Activated CD4-positive, alpha-beta T cell treated with anti-CD3 and anti-CD28 coated beads for 36 hours (primary cell): ENCODE data around the gene HOXC10. TPM values are rescaled to one million over a fixed set of nuclear protein-coding genes. Genes with fewer than 3 reads are reported as not detected.
A peak's percentile ranks its signal among the peaks of the same experiment; 100 is the strongest.

Experiments used
- ATAC-seq: fragments of 200-7000 bp; cut with Tn5 transposase; one replicate; pipeline ENCODE4 v1.10.0; 2021; ENCODE audit warnings: mild to moderate bottlenecking, moderate library complexity
- CTCF ChIA-PET: fragments of 350-600 bp; sonication (Branson Sonifier 250); formaldehyde crosslinking; loops from one replicate; lab custom pipeline; 2021; ENCODE audit warnings: antibody characterized with exemption; lab: Charles Lee
- POLR2A ChIA-PET: fragments of 350-600 bp; sonication (Branson Sonifier 250); formaldehyde crosslinking; loops from one replicate; lab custom pipeline; 2021; ENCODE audit warnings: antibody characterized with exemption, inconsistent platforms; lab: Charles Lee
- DNase-seq: peaks from one replicate; pipeline ENCODE4 v3.0.0-alpha.2; 2020
- H3K27ac Mint-ChIP-seq: one replicate; pipeline ENCODE4 v1.8.0; 2021; ENCODE audit warnings: mixed read lengths
- H3K27me3 Mint-ChIP-seq: one replicate; pipeline ENCODE4 v1.8.0; 2021; ENCODE audit warnings: mixed read lengths
- H3K36me3 Mint-ChIP-seq: one replicate; pipeline ENCODE4 v1.8.0; 2021; ENCODE audit warnings: low read depth, mixed read lengths
- H3K4me1 Mint-ChIP-seq: one replicate; pipeline ENCODE4 v1.8.0; 2021; ENCODE audit warnings: mixed read lengths
- H3K4me3 Mint-ChIP-seq: one replicate; pipeline ENCODE4 v1.8.0; 2021; ENCODE audit warnings: mild to moderate bottlenecking, moderate library complexity, mixed read lengths
- H3K9me3 Mint-ChIP-seq: one replicate; pipeline ENCODE4 v1.8.0; 2021; ENCODE audit warnings: low read depth, mixed read lengths
- intact Hi-C, 2 experiments: fragments of 100-400 bp; cut with DNase I in 1 of 2; cut with micrococcal nuclease in 1 of 2; formaldehyde crosslinking; loops; one replicate each; pipeline versions ENCODE4 v1.14.2 to v1.15.1; 2022 to 2024; cut with DNase I, micrococcal nuclease
- total RNA-seq, 2 experiments: library from RNA; stranded (reverse); gene quantifications; one replicate each; pipeline ENCODE4 v1.2.3, GENCODE V29; 2021

The HOXC10 gene
- total RNA-seq, 2 experiments from 2014 or later = not detected

DNA sequence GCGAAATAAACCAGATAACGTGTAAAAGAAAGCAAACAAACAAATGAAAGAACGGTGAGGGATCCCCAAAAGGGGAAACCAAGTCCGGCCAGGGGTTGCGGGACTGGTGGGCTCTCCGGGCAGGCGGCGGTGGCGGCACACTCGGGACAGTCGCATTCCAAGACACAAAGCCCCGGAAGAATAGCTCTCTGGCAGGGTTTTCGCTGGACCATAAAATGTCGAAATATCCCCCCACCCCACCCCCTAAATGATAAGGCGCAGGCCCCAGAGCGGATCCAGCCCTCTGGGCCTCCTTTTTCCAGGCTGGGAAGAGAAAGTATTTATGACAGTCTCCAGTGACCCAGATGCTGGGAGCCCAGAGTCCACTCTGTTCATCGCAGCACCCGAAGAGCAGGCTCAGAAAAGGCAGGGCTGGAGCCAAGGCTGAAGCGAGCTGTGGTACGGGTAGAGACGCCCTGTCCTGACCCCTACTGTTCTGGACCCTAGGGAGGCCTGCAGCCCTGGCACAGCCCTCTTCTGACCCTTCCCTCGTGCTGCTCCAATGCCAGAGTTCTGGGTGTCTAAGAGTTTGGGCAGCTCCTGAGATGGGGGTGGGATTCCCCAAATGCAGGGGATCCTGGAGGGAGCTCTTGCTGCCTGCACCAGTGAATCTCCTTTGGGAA lies 21.7 kb downstream of the HOXC10 start:
- Mint-ChIP-seq H3K4me3 (peak overlapping the region; percentile 46), H3K27me3 (peaks cover 87% of the 10 kb centered on the region), H3K9me3 (no peaks in the 10 kb centered on the region), H3K36me3 (no peaks in the 10 kb centered on the region), H3K4me1 (peaks cover 35% of the 10 kb centered on the region), H3K27ac (no peak overlapping the region)
- no peak for DNase-seq
- ATAC-seq = no peak
- ChIA-PET POLR2A (no interaction called here), CTCF (interaction anchor here (0.6 to 6.4 kb wide), 22 partner anchors 9 to 362 kb away, joined by 3 to 71 read pairs (median 5); partner anchors contain the start of gene HOXC10)
- intact Hi-C loops = loop anchor here (1.0 to 5.0 kb wide), 9 partner anchors 16 to 202 kb away; partner anchors contain the start of gene HOXC4 (in 1 of the 2)

DNA sequence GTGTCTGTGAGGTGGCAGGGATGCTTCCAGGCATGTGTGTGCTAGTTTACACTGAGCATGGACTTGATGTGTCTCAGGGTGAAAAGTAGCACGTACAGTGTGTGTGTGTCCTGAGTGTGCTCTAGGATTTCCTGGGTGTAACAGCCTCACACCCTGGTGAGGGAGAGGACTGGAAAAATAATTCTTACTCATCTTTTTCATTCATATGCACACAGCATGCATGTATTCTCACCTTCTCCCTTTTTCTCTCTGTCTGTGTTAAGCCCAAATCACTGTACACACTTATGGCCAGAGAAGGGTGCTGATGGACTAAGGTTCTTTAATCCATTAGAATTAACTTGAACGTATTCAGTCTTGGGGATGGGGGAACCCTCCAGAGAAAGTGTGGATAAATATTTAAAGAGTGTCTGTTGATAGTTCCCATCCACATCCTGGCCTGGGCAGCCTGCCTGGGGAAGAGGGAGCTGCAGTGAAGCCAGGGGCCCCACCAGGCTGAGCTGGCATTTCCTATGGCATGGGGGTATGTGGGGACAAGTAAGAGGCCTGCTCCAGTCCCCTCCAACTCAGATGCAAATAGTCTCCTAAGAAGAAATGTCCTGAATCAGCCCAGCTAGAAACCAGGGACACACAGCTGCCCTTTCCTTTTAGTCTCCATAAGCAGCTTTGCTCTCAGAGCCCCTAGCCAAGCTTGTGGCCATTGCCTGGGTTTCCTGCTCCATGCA lies 22.8 kb downstream of the HOXC10 start:
- DNase-seq (no peak), ATAC-seq (no peak)
- intact Hi-C loops = loop anchor here (2.0 to 5.0 kb wide), 3 partner anchors 15 to 45 kb away; partner anchors contain the start of gene HOXC4 (in 1 of the 2)
- Mint-ChIP-seq H3K36me3 (no peaks in the 10 kb centered on the region), H3K4me3 (no peak overlapping the region), H3K9me3 (no peaks in the 10 kb centered on the region), H3K27me3 (peaks cover 85% of the 10 kb centered on the region), H3K4me1 (peaks cover 31% of the 10 kb centered on the region), H3K27ac (no peak overlapping the region)
- ChIA-PET POLR2A (no interaction called here), CTCF (interaction anchor here (0.8 to 6.4 kb wide), 13 partner anchors 8 to 207 kb away, joined by 3 to 71 read pairs (median 6); partner anchors contain the start of genes HOXC5 and HOXC9)

DNA sequence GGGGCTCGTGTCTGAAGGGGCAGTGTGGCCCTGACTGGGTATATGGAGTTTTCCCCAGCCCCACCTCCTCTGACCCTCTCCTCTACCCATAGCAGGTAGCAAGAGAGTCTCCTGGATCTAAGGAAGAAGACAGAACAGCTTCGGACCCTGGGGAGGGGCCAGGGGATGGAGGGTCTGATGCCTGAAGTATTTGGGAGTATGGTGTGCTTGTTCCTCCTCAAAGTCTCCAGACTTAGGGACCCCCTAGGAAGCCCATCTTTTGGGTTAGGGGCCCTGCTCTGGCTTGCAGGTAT lies 23.3 kb downstream of the HOXC10 start:
- intact Hi-C loops = loop anchor here in 1 of 2 experiments (5.0 kb wide), 1 partner anchor 39 kb away; no protein-coding TSS in a partner anchor
- POLR2A ChIA-PET = no interaction called here
- DNase-seq = no peak

DNA sequence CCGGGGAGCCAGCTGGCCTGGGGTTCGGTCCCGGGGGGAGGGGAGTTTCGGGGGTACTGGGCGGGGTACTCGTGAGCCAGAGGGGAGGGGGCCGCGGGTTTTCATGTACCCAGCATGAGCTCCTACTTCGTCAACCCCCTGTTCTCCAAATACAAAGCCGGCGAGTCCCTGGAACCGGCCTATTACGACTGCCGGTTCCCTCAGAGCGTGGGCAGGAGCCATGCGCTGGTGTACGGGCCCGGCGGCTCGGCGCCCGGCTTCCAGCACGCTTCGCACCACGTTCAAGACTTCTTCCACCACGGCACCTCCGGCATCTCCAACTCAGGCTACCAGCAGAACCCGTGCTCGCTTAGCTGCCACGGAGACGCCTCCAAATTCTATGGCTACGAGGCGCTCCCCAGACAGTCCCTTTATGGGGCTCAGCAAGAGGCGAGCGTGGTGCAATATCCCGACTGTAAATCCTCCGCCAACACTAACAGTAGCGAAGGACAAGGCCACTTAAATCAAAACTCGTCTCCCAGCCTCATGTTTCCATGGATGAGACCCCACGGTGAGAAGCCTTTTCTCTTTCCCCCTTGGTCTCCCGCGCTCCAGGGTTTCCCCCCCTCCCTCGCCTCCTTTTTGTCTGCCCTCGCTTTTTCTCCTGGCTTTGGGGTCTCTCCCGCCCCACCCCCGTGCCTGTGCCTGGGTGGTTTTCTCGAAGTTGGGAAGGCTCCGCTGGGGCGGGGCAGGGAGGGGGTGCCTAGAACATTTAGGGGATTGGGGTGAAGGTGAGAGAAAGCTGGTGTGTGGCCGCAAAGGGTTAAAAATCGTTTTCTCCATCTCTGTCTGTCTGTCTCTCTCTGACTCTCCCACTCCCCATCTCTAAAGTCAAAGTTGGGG lies 24.5 kb downstream of the HOXC10 start:
- no peaks in the 10 kb centered on the region for H3K9me3 Mint-ChIP-seq
- no peaks in the 10 kb centered on the region for H3K36me3 Mint-ChIP-seq
- ATAC-seq (no peak), DNase-seq (peak; percentile 62)
- intact Hi-C loops = loop anchor here in 1 of 2 experiments (5.0 kb wide), 1 partner anchor 38 kb away; no protein-coding TSS in a partner anchor
- no peak overlapping the region for H3K27ac Mint-ChIP-seq
- ChIA-PET POLR2A (interaction anchor here (0.7 kb wide), 1 partner anchor 14 kb away, joined by 6 read pairs; no protein-coding TSS in a partner anchor), CTCF (interaction anchor here (0.8 to 6.4 kb wide), 9 partner anchors 9 to 370 kb away, joined by 3 to 71 read pairs (median 3); partner anchors contain the start of genes HOXC5 and HOXC9)
- H3K27me3 Mint-ChIP-seq = peaks cover 81% of the 10 kb centered on the region
- H3K4me3 Mint-ChIP-seq = peak overlapping the region; percentile 59
- peaks cover 31% of the 10 kb centered on the region for H3K4me1 Mint-ChIP-seq

More for the DNA sequence above, 23.3 kb downstream of the HOXC10 start:
- H3K9me3 Mint-ChIP-seq = no peaks in the 10 kb centered on the region
- H3K27ac Mint-ChIP-seq = no peak overlapping the region
- no peak overlapping the region for H3K4me3 Mint-ChIP-seq
- CTCF ChIA-PET = interaction anchor here (0.8 to 6.4 kb wide), 10 partner anchors 8 to 206 kb away, joined by 3 to 71 read pairs (median 6); partner anchors contain the start of genes HOXC5 and HOXC9
- peaks cover 31% of the 10 kb centered on the region for H3K4me1 Mint-ChIP-seq
- ATAC-seq = no peak
- H3K36me3 Mint-ChIP-seq = no peaks in the 10 kb centered on the region
- peaks cover 84% of the 10 kb centered on the region for H3K27me3 Mint-ChIP-seq

DNA sequence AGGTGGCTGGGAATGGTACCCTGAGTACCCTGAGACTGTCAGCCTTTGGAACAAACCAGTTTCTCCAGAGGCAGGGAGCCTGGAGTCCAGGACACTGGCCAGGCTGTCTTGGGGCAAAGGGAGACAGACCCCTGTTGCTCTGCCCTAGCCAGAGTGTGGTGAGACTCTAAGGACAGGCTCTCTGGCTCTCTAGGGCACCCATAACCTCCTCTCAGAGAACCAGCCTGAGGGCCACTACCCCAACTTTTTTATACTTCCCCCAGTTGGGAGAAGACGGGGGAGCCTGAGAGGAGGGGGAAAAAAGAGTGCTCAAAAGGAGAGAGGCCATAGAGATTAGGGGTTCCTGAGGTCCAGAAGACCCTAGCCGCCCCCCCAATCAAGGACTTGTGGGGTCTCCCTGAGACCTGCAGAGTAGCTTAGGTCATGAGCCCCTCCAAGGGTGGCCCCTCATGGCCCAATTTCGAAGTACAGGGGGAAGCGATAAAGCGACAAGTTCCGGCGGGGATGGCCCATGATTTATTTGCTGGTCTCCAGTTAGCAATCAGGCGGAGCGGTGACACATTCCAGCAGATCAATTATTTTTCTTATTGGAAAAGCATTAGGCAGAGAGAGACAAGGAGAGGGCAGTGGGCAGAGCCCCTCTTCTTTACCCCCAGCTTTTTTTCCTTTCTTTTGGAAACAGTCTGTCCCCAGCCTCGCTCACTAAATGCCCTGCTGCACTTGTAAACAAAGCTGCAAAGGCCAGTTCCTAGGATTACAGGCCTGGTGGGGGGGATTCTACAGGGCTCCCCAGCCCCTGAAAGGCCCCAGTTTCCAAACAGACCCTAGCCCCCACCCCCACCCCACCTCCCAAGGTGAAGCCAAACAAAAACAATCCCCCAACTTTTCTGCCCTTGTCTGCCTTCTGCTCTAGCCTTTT lies 25.4 kb downstream of the HOXC10 start:
- no peaks in the 10 kb centered on the region for H3K9me3 Mint-ChIP-seq
- intact Hi-C loops = no loop called here
- CTCF ChIA-PET = interaction anchor here (0.8 to 6.4 kb wide), 5 partner anchors 22 to 369 kb away, joined by 3 to 71 read pairs (median 4); partner anchors contain the start of gene HOXC5
- DNase-seq (no peak), ATAC-seq (no peak)
- no peak overlapping the region for H3K27ac Mint-ChIP-seq
- H3K36me3 Mint-ChIP-seq = no peaks in the 10 kb centered on the region
- POLR2A ChIA-PET = no interaction called here
- peaks cover 35% of the 10 kb centered on the region for H3K4me1 Mint-ChIP-seq
- no peak overlapping the region for H3K4me3 Mint-ChIP-seq
- H3K27me3 Mint-ChIP-seq = peaks cover 84% of the 10 kb centered on the region

DNA sequence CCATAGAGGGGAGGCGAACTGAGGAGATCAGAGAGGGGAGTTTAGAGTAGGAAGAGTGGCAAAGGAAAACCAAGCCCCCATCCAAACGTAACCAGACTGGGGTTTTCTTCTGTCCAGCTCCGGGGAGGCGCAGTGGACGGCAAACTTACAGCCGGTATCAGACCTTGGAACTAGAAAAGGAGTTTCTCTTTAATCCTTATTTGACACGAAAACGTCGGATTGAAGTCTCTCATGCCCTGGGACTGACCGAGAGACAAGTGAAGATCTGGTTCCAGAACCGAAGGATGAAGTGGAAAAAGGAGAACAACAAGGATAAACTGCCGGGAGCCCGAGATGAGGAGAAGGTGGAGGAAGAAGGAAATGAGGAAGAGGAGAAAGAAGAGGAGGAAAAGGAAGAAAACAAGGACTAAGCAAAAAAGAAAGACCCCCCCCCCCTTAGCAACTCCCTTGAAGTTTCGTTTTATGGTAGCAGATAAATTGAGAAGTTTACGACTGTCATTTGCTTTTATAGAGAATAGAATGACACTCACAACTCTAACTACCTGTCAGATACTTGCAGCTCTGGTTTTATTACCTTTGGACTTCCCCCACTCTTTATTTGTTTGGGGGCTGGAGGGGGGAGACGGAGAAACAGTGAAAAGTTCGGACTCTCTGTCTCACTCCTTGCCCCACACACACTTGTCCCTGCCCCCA lies 26.2 kb downstream of the HOXC10 start:
- Mint-ChIP-seq H3K27ac (no peak overlapping the region), H3K9me3 (no peaks in the 10 kb centered on the region), H3K4me1 (peaks cover 28% of the 10 kb centered on the region), H3K27me3 (peaks cover 81% of the 10 kb centered on the region), H3K4me3 (no peak overlapping the region), H3K36me3 (no peaks in the 10 kb centered on the region)
- ATAC-seq = no peak
- ChIA-PET CTCF (interaction anchor here (0.8 to 1.4 kb wide), 3 partner anchors 54 to 388 kb away, joined by 4 read pairs; no protein-coding TSS in a partner anchor), POLR2A (no interaction called here)
- intact Hi-C loops = no loop called here
- no peak for DNase-seq

DNA sequence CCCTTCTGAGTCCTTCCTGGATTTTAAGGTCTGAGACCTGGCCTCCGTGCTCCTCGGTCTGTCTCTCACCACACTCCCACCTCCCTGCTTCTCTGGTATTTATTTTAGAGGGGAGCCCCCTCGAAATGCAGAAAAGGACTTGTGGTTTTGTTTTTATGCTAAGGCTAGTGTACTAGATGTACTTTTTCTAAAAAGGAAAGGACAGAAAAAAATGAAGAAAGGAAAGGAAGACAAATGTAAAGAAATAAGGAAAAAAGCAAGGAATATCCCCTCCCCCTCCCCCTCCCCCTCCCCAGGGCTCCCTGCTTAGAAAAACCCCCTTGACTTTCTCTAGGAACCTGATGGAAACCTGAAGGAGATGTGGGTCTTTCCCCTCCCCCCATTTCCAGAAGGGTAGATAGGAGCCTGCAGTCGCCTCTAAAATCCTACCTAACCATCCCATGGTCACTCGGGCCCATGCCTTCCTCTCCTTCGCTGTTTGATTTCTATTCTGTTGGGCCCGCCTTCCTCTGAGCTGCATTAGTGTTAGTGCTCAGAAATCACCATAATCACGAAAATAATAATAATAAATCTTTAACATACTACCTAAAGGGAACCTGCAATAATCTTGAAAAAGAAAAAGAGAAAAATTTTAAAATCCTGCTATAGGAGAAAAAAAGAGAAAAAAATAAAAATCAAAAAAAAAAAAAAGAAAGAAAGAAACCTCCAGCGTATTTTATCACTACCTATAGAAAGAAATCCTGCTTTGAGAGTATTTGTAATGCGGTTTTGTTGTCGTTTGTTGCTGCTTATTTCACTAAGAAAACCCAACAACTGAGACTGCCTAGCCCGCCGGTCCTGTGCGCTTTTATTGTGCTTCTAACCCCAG lies 27.0 kb downstream of the HOXC10 start:
- no peaks in the 10 kb centered on the region for H3K36me3 Mint-ChIP-seq
- intact Hi-C loops = no loop called here
- peaks cover 76% of the 10 kb centered on the region for H3K27me3 Mint-ChIP-seq
- no peak overlapping the region for H3K4me3 Mint-ChIP-seq
- no peak overlapping the region for H3K27ac Mint-ChIP-seq
- ATAC-seq = no peak
- DNase-seq = no peak
- POLR2A ChIA-PET = no interaction called here
- peaks cover 21% of the 10 kb centered on the region for H3K4me1 Mint-ChIP-seq
- H3K9me3 Mint-ChIP-seq = no peaks in the 10 kb centered on the region
- CTCF ChIA-PET = interaction anchor here (0.6 to 1.4 kb wide), 6 partner anchors 11 to 388 kb away, joined by 3 to 6 read pairs (median 4); partner anchors contain the start of genes HOXC5 and HOXC9

DNA sequence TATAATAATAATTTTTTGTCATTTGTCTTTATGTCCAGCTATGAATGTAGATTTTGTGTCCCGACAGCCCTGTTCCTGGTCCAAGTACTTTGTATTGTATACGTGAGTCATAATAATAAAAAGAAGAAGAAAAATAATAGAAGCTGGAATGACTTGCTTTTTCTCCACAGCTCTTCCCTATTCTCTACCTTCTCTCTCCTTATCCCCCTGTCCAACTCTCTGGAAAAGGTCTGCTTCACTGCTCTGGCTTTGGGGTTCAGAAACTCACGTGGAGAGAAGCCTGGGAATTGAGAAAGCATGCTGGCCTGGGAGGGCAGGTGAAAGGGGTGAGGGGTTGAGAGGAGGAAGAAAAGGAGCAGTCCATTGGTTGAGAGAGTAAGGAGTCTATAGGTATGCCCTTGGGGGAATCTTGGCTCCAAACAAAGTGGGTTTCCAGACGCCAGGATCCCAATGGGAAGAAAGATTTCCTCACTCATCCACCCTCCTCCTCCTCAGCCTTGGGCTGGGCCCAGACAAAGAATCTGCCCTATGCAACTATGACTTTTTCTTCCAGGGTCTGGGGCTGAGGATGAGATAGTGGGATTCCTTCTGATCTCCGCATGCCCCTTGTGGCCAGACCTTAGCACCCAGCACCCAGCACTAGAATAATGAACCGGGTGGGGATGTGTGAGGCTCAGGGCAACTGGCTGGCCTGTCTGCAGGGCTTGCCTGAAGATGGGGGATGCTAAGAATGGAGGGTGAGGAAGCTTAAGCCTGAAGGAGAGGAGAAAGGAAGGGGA lies 27.9 kb downstream of the HOXC10 start:
- Mint-ChIP-seq H3K27ac (no peak overlapping the region), H3K4me3 (no peak overlapping the region), H3K9me3 (no peaks in the 10 kb centered on the region), H3K36me3 (no peaks in the 10 kb centered on the region), H3K27me3 (peaks cover 73% of the 10 kb centered on the region), H3K4me1 (peaks cover 27% of the 10 kb centered on the region)
- ATAC-seq (no peak), DNase-seq (no peak)
- POLR2A ChIA-PET = no interaction called here
- CTCF ChIA-PET = interaction anchor here (0.6 to 1.4 kb wide), 8 partner anchors 10 to 195 kb away, joined by 3 to 6 read pairs (median 4); partner anchors contain the start of genes HOXC5 and HOXC9
- intact Hi-C loops = no loop called here
